Neural progenitor cell (in vitro differentiated cells): Measurements from ENCODE around the gene CBY1. TPM values are rescaled to one million over a fixed set of nuclear protein-coding genes. Genes with fewer than 3 reads are reported as not detected.

Experiments used
- DNase-seq: peaks from one replicate; pipeline ENCODE4 v3.0.0-alpha.2; 2016; ENCODE audit warnings: low spot score
- H2AFZ ChIP-seq: fragments of 200-600 bp; sonication (generic); replicated peaks from 2 replicates; pipeline ENCODE4 v1.6.1; 2016; ENCODE audit warnings: antibody characterized with exemption
- H3F3A ChIP-seq: fragments of 200-600 bp; sonication (generic); 2 replicates; pipeline ENCODE4 v1.6.1; 2016; ENCODE audit warnings: antibody characterized with exemption, low read depth
- H3K27ac ChIP-seq: fragments of 200-600 bp; sonication (generic); 2 replicates; pipeline ENCODE4 v1.5.1; 2016; ENCODE audit warnings: mild to moderate bottlenecking
- H3K27me3 ChIP-seq: fragments of 200-600 bp; sonication (generic); 2 replicates; pipeline ENCODE4 v1.6.1; 2016; ENCODE audit warnings: mild to moderate bottlenecking, moderate library complexity
- H3K36me3 ChIP-seq: fragments of 200-600 bp; sonication (generic); 2 replicates; pipeline ENCODE4 v1.5.1; 2016
- H3K4me1 ChIP-seq: fragments of 200-600 bp; sonication (generic); 2 replicates; pipeline ENCODE4 v1.6.1; 2016; ENCODE audit warnings: mixed run types
- H3K4me2 ChIP-seq: fragments of 200-600 bp; sonication (generic); 2 replicates; pipeline ENCODE4 v1.6.1; 2016
- H3K4me3 ChIP-seq: fragments of 200-600 bp; sonication (generic); 2 replicates; pipeline ENCODE4 v1.5.1; 2016
- H3K79me2 ChIP-seq: fragments of 200-600 bp; sonication (generic); 2 replicates; pipeline ENCODE4 v1.6.1; 2016; ENCODE audit warnings: low read depth
- H3K9ac ChIP-seq: fragments of 200-600 bp; sonication (generic); 2 replicates; pipeline ENCODE4 v1.6.1; 2016
- H3K9me3 ChIP-seq: fragments of 200-600 bp; sonication (generic); 2 replicates; pipeline ENCODE4 v1.5.1; 2016; ENCODE audit warnings: low read depth
- H4K20me1 ChIP-seq: fragments of 200-600 bp; sonication (generic); 2 replicates; pipeline ENCODE4 v1.6.1; 2016; ENCODE audit warnings: low read depth
- H3K27ac Mint-ChIP-seq: 3 replicates; pipeline ENCODE4 v1.8.0; 2021; ENCODE audit warnings: mixed read lengths
- H3K27me3 Mint-ChIP-seq: 2 replicates; pipeline ENCODE4 v1.8.0; 2022; ENCODE audit warnings: low read depth, mild to moderate bottlenecking, inconsistent platforms, moderate library complexity, mixed read lengths; ENCODE audit not compliant: insufficient read depth
- H3K36me3 Mint-ChIP-seq: 3 replicates; pipeline ENCODE4 v1.8.0; 2021; ENCODE audit warnings: mixed read lengths
- H3K4me1 Mint-ChIP-seq: 3 replicates; pipeline ENCODE4 v1.8.0; 2021; ENCODE audit warnings: mixed read lengths
- H3K4me3 Mint-ChIP-seq: 3 replicates; pipeline ENCODE4 v1.8.0; 2021; ENCODE audit warnings: mild to moderate bottlenecking, moderate library complexity, mixed read lengths
- H3K9me3 Mint-ChIP-seq: 3 replicates; pipeline ENCODE4 v1.8.0; 2020; ENCODE audit warnings: mixed read lengths
- EZH2 ChIP-seq: fragments of 200-600 bp; sonication (generic); IDR thresholded peaks from 2 replicates; pipeline ENCODE4 v1.6.1; 2017; ENCODE audit warnings: antibody characterized with exemption, mild to moderate bottlenecking, moderate library complexity
- EZH2phosphoT487 ChIP-seq: fragments of 200-600 bp; sonication (generic); IDR thresholded peaks from 2 replicates; pipeline ENCODE4 v1.6.1; 2017; ENCODE audit warnings: antibody characterized with exemption
- total RNA-seq: library from RNA; depleted of rRNA; stranded (reverse); fragments of >200 nt; gene quantifications from 2 replicates; pipeline ENCODE4 v1.2.3, GENCODE V29; 2015; ENCODE audit warnings: low replicate concordance
- TF ChIP-seq, protein P1 (sequence below): fragments of 200-600 bp; sonication (generic); IDR thresholded peaks from 2 replicates; pipeline ENCODE4 v1.5.1; 2017; ENCODE audit warnings: antibody characterized with exemption, mild to moderate bottlenecking

Gene CBY1
- total RNA-seq, 1 donor from 2014 or later: 25.8 TPM

DNA sequence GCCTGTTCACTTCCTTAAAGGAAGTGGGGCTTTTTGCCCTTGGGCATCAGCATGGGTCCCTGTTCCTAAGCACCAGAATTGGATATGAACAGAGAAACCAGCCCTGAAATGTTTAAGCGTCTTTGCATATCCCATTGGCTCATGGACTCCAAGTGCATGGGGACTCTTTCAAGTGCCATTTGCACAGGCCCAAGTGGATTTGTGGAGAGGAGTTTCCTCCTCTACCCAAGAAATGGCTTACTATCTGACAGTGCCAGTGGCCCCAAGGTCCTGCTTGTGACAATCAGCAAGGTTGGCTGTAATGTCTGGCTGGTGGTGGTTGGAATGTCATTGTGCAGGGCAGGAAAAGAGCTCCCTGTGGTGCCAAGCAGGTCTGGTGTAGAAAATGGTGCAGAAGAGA is 29.3 kb downstream of the CBY1 start:
- Histone ChIP-seq H2AFZ (no peak overlapping the region), H3K27ac (no peak overlapping the region), H3K4me1 (peaks cover 4% of the 10 kb centered on the region), H3K79me2 (peaks cover 17% of the 10 kb centered on the region), H3K36me3 (peaks cover 4% of the 10 kb centered on the region), H4K20me1 (peaks cover 3% of the 10 kb centered on the region), H3K9ac (no peak overlapping the region), H3K4me2 (no peak overlapping the region), H3K27me3 (no peaks in the 10 kb centered on the region), H3K4me3 (no peak overlapping the region), H3K9me3 (no peaks in the 10 kb centered on the region), H3F3A (peaks cover 31% of the 10 kb centered on the region)
- TF ChIP-seq EZH2 (no peak), EZH2phosphoT487 (no peak)
- TF ChIP-seq, protein P1, sequence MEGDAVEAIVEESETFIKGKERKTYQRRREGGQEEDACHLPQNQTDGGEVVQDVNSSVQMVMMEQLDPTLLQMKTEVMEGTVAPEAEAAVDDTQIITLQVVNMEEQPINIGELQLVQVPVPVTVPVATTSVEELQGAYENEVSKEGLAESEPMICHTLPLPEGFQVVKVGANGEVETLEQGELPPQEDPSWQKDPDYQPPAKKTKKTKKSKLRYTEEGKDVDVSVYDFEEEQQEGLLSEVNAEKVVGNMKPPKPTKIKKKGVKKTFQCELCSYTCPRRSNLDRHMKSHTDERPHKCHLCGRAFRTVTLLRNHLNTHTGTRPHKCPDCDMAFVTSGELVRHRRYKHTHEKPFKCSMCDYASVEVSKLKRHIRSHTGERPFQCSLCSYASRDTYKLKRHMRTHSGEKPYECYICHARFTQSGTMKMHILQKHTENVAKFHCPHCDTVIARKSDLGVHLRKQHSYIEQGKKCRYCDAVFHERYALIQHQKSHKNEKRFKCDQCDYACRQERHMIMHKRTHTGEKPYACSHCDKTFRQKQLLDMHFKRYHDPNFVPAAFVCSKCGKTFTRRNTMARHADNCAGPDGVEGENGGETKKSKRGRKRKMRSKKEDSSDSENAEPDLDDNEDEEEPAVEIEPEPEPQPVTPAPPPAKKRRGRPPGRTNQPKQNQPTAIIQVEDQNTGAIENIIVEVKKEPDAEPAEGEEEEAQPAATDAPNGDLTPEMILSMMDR: no peak
- Mint-ChIP-seq H3K4me3 (no peak overlapping the region), H3K9me3 (peaks cover 9% of the 10 kb centered on the region), H3K27ac (no peak overlapping the region), H3K27me3 (peaks cover 4% of the 10 kb centered on the region), H3K36me3 (peaks cover 42% of the 10 kb centered on the region), H3K4me1 (peaks cover 18% of the 10 kb centered on the region)
- no peak for DNase-seq

DNA sequence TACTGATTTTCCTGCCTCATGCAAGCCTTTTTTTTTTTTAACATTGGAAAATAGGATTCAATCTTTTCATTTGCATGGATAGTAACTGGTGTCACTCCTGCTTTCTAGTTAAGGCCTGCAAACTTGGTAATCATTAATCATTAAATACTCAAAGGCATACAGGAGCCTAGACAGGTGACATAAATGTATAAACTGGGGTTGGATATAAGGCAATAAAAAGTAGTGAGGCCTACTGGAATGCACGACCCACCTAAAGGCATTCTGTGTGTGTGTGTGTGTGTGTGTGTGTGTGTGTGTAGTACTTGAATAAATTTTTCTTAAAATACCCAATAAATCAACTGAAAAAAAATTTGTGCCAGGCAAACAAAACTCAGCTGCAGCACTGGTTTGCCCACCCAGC is 33.2 kb downstream of the CBY1 start:
- Histone ChIP-seq H3K4me3 (no peak overlapping the region), H3K4me1 (no peaks in the 10 kb centered on the region), H3F3A (peaks cover 18% of the 10 kb centered on the region), H3K9ac (no peak overlapping the region), H3K79me2 (peaks cover 35% of the 10 kb centered on the region), H3K4me2 (no peak overlapping the region), H3K36me3 (no peaks in the 10 kb centered on the region), H3K27me3 (no peaks in the 10 kb centered on the region), H3K27ac (no peak overlapping the region), H4K20me1 (peaks cover 32% of the 10 kb centered on the region), H2AFZ (no peak overlapping the region), H3K9me3 (no peaks in the 10 kb centered on the region)
- no peak for TF ChIP-seq EZH2phosphoT487
- TF ChIP-seq, protein P1: no peak
- no peak for TF ChIP-seq EZH2
- peaks cover 2% of the 10 kb centered on the region for H3K27me3 Mint-ChIP-seq
- H3K4me1 Mint-ChIP-seq: no peaks in the 10 kb centered on the region
- DNase-seq: no peak
- no peak overlapping the region for H3K4me3 Mint-ChIP-seq
- no peaks in the 10 kb centered on the region for H3K9me3 Mint-ChIP-seq
- no peak overlapping the region for H3K27ac Mint-ChIP-seq
- H3K36me3 Mint-ChIP-seq: peaks cover 27% of the 10 kb centered on the region

DNA sequence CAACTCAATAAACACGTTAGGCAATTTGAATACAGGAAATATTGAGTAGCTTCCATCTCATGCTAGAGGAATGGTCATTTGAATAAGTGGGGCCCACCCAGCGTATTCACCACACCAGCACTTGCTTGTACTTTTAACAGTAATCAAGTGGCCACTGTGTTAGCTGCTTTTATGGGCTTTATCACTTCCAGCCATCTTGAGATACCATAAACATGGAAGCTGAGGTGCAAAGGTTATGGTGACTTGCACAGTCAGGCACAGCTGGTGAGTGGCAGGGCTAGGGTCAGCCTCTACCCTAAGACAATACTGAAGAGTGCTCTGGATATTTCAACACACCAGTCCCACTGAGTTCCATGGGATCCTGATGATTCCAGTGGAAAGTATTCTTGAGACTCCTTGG is 37.6 kb downstream of the CBY1 start:
- Histone ChIP-seq H3K4me1 (peaks cover 17% of the 10 kb centered on the region), H3K9ac (no peak overlapping the region), H2AFZ (no peak overlapping the region), H3F3A (no peaks in the 10 kb centered on the region), H3K9me3 (no peaks in the 10 kb centered on the region), H3K79me2 (peaks cover 68% of the 10 kb centered on the region), H4K20me1 (peaks cover 56% of the 10 kb centered on the region), H3K27ac (no peak overlapping the region), H3K27me3 (no peaks in the 10 kb centered on the region), H3K36me3 (no peaks in the 10 kb centered on the region), H3K4me2 (no peak overlapping the region), H3K4me3 (no peak overlapping the region)
- no peaks in the 10 kb centered on the region for H3K27me3 Mint-ChIP-seq
- H3K27ac Mint-ChIP-seq: no peak overlapping the region
- peaks cover 26% of the 10 kb centered on the region for H3K4me1 Mint-ChIP-seq
- DNase-seq: no peak
- TF ChIP-seq, protein P1: no peak
- TF ChIP-seq EZH2phosphoT487: no peak
- no peak for TF ChIP-seq EZH2
- H3K4me3 Mint-ChIP-seq: no peak overlapping the region
- H3K9me3 Mint-ChIP-seq: no peaks in the 10 kb centered on the region
- peaks cover 17% of the 10 kb centered on the region for H3K36me3 Mint-ChIP-seq
